NCI-H1105 treated with DMSO at 0.1 percent for 48 hours (cell line): ENCODE data around the gene ZKSCAN3.
"Not testable (repeated sequence)": the region's sequence is repeated elsewhere in the genome, so short reads cannot be mapped to it uniquely, and the experiment has no call there.

Experiments
- DNase-seq: peaks from one replicate; lab custom pipeline; 2025; lab: John Stamatoyannopoulos, UW

Gene ZKSCAN3

DNA sequence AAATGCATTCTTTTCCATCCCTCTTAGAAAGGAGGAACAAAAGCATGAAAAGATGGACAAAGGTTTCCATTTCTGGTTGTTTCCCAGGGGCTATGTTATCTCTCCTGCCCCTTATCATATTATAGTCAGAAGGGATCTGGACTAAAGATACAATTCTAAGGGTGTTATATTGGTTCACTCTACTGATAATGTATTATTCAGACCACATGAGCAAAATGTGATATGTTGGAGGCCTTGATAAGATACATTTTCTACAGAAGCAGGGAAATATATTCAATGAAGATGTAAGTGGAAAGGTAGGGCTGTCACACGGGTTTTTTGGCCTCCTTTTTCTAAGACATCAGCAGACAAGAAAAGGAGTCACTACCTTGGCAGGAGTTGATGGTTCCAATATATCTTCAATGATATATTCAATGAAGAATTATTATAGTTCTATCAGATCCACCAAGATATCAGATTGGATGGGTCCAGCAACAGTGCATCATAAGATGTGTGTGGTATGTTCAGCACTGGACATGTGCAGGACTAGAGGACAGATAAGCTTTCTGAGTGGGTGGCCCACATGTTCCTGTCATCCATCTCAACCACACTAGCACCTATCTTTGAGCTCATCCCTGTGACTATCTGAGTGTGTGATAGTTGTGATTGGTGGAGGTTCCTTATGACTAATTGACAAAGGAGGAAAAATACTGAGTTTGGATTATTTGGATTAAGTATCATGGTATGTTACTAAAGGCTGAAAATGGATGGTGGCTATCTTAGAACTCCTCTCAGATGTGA is 5.7 kb upstream of the ZKSCAN3 start:
- no peak for DNase-seq

DNA sequence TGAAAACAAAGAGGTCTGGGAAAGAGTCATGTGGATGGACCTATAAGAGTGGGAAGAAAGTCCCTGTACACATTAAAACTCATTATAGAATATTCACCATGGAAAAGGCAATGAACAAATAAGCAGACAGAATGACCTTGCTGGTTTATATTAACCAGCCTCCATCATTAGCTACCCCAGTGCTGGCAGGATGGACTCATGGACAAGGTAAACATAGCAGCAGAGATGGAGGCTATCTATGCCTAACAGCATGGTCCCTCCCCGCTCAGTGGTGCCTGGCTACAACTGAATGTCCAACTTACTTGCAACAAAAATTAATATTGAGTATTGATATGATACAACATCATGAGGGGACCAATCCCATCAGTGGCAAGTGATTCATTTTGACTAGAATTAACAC is 4.5 kb upstream of the ZKSCAN3 start:
- DNase-seq = no peak

DNA sequence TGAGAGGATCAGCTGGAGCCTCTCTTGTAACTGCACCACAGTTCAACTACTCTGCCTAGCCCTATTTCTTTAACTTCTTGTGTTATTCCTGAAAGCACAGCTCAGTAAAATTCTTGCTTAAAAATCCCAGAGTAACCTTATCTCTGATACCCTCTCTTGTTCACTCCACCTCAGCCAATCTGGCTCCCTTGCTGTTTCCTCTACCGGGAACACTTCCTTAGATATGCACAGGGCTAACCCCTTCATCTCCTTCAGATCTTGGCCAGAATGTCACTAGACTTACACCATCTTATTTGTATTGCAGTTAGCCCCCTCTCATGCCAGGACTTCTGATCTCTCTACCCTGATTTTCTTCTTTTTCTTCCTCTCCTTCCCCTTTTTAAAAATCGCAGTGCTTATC is 2.6 kb upstream of the ZKSCAN3 start:
- DNase-seq = no peak

DNA sequence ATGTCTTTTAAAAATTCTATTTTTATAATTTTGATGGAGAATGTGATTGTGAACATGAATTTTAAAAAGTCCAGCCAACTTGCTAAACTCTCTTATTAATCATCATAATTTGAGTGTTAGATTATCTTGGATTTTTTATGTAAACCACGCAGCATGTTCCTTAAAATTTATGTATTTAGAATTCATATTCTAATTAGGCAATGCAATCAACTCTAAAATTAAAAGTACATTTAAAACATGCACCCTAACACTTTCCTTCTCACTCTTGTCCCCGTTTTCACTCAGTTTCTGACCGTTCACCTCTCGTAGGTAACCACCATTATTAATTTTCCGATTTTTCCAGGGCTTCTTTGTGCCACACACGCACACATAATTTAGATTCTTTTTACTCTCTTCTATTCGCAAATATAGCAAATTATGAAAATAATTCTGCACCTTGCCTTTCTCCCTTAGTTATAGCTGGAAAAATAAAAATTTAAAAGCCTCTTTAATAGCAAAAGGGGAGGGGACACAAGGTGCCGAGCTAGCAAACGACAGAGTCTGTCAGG is 329 bp upstream of the ZKSCAN3 start:
- DNase-seq = no peak

DNA sequence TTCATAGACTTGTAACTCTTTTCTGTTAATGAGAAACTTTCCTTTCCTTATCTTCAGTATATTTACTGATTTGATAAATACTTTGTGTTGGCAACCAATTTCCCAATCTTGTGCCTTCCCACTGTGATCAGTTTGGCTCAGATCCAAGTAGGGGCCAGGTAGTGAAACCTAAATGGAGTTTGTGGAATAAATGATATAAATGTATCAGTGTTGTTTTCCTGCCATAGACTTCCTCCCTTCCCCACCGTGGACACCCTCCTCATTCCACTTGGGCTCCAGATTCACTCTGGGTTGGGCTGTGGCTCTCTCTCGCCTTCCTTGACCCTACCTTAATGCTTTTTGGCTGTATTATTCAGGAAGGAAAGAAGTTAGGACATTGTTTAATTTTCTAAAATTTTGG is 1.3 kb downstream of the ZKSCAN3 start:
- no peak for DNase-seq

DNA sequence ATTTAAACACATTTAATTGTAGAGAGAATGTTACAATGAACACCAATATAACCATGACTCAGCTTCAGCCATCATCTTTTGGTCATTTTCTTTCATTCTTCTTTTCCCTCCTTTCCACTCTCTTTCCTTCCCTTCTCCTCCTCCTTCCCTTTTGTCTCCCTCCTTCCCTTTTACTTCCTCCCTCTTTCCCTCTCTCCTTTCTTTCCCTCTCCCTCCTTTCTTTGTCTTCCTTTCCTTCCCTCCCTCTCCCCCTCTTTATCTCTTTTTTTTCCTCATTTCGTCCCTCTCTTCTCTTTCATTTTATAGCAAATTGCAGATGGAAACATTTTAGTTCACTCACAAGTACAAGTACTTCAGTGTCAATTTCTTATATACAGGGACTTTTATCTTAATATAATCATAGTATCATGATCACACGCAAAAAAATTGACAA is 1.8 kb downstream of the ZKSCAN3 start:
- DNase-seq = no peak

DNA sequence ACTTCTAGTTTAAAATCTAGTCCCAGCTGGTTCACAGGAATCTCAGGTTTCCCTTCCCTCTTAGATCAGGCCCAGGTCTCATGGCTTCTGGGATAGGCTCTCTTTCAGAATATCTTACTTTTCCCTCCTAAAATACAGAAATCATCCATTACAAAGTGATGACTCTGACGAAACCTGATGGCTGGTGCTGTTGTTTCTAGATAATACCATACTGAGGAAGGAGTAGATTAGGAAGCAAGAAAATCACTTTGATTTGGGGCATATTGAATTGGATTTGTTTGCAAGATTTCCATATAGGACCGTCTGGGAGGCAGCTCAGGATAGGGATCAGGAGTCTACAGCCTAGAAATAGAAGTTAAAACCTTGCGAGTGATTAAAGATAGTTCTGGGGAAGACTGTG is 3.6 kb downstream of the ZKSCAN3 start:
- no peak for DNase-seq

DNA sequence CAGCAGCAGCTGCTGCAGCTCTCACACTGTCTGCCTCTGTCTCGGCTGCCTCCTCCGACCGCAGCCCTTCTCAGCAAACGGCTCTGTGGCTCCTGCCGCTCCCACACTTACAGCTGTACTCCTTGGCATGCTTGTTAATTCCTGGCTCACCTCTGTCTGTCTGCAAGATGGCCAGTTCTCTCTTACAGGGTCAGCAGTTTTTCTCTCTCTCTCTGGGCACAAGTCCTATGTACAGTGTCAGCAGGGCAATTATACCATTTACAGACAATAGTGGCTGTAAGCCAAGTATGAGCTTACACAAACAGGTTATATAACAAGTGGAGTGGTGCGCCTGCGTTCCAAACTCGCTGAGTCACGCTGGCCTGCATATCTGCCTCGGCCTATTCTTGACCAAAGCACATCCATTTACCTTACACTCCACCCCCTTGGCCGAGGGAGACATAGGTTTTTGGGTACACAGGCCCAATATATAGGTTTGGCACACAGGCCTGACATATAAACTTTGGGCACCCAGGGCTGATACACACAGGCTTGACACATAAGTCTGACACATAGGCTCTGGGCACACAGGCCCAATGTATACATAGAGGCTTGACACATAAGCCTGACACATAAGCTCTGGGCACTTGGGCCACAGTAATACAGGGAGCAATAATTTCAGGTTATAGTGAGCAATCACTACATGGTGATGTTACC is 4.4 kb downstream of the ZKSCAN3 start:
- DNase-seq = no peak

DNA sequence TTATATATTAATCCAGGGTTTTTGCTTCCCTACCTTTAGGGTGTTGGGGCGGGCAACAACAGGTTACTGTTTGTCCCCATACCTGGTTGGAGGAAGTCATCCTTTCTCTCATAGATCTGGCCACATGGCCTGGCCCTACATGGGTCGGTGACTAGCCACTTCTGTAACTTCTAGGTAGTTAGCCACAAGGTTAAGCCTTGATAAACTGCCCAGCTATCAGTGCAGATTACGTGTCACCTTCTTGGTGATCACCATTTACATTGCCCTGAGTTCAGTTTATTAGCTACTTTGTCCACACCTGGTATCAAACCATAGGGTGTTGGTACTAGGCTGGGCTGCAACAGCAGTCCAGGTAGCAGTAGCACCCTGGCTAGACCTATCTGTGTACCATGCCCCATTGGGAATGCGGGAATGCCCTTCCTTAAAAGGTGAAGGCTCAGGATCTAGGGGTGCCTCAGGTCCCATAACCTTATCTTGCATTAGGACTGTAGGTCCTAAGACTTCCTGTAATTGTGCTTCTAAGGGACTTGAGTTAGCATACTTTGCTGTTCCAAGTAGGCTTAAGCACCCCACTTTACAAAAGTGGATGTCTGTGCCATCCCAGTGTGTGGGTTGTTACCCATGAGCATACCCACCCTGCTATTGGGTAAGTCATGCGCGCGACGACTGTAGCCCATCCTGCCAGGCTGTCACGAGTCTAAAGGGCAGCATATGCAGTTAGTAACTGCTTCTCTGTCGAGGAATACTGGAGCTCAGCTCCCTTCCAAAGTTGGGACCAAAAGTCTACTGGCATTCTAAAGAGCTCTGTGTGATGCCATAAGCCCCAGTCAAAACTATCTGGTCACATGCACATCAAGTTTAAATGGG is 5.2 kb downstream of the ZKSCAN3 start:
- no peak for DNase-seq

DNA sequence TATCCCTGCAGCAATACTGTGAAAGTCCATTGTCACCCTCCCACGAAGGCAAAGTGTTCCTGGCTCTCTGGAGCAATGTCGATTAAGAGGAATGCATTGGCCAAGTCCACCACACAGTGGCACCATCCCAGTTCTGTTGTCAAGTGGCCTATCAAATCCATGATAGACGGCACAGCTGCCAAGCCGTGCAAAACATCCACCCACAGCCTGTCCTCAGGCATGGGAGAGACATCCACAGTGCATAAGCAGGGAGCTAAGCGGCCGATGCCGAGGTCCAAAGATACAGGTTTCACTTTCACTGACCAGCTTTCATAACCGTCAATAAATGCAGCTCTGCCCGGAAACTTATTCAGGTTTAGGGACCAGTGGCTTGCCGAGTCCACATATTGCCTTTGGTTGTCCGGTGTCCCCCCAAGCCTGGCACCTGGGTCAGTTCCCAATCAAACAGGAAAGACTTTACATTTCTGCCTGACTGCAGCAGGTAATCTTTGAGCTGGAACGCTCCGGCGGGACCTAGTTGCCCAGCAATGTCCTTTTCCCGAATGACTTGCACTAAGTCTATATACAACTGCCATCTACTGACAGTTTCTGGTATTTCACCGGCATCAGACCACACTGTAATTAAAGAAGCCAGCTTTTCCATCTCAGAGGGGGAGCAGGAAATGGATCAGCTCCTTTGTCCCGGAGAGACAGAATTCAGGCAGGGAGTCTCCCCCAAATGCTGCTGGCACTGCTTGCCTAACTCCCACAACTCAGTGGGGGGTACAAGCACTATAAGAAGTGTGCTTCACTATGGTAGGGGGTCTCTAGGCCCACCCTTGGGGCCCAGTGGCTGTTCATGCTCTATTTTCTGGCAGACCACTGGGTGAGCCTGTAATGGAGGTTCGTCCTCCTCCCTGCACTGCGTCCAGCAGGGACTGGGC is 6.3 kb downstream of the ZKSCAN3 start:
- DNase-seq = peak; percentile 81

DNA sequence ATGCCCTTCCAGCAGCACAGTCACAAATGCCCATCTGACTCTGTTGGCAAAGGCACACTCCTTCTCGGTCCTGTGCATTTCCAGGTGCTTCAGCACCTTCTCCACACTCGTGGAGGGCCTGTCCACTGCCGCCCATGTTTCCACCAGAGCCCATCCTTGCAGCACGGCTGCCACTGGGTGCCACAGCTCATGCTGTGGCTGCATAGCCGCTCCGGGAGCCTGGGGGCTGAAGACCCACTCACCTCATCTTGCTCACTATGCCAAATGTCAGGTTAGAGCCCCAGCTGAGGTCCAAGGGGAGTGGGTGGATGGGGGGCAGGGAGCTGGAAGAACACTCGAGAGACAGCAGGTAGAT is 6.9 kb downstream of the ZKSCAN3 start:
- no peak for DNase-seq

DNA sequence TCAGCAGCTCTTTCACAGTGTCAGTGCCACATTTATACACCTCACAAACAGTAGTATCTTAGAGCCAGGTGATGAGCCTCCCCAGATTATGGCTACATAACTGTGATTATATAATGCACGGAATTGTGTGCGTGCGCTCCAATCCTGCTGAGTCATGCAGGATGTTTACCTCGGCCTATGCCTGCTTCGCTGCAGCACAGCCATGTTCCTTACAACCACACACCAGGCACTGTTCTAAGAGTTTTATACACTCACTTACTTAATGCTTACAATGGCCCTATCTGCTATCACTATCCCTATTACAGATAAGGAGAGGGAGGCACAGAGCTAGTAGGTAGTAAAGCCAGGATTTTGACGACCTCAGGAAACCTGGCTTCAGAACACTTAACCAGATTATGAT is 7.3 kb downstream of the ZKSCAN3 start:
- no peak for DNase-seq

DNA sequence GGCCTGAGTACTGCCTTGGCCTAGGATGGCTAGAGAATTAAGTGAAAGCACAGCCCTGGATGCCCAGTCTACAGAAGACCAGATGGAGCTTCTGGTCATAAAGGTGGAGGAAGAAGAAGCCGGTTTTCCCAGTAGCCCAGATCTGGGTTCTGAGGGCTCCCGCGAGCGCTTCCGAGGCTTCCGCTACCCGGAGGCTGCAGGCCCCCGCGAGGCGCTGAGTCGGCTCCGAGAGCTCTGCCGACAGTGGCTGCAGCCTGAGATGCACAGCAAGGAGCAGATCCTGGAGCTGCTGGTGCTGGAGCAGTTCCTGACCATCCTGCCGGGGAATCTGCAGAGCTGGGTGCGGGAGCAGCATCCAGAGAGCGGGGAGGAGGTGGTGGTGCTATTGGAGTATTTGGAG is 9.8 kb downstream of the ZKSCAN3 start:
- not testable (repeated sequence) for DNase-seq

DNA sequence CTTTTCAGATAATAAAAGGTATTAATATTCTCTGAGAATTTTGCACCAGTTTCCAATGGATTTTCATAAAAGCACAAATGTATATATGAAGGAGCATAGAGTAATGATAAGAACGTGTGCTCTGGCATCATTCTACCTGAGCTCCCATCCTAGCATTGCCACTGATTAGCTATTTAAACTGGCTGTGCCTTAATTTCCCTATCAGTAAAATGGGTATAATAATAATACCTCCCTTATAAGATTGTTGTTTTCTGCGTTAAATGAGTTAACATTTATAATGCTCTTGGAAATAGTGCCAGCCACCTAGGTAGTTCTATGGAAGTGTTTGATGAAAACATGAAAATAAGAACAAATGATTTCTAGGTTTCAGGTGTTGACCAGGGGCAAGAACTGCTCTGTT is 11.2 kb downstream of the ZKSCAN3 start:
- no peak for DNase-seq

DNA sequence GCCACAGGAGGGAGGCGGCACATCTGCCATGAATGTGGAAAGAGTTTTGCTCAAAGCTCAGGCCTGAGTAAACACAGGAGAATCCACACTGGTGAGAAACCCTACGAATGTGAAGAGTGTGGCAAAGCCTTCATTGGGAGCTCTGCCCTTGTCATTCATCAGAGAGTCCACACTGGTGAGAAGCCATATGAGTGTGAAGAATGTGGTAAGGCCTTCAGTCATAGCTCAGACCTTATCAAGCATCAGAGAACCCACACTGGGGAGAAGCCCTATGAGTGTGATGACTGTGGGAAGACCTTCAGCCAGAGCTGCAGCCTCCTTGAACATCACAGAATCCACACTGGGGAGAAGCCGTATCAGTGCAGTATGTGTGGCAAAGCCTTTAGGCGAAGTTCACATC is 15.8 kb downstream of the ZKSCAN3 start:
- DNase-seq = not testable (repeated sequence)

DNA sequence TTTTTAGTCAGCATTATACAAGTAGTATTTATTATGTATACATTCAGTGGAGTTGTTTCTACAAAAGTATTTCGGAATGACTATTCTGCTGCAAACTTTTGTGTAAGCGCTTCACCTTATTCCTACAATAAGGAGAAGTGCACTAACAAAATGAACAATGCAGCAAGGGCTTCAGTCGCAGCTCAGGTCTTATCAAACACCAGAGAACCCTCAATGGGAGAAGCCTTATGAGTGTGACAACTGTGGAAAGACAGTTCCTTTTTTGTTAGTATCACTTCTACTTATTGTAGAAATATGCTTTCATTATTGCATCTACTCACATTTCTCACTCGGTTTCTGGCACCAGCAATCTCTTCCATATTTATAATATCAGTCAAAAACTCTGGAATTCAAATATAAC is 18.8 kb downstream of the ZKSCAN3 start:
- DNase-seq = no peak

DNA sequence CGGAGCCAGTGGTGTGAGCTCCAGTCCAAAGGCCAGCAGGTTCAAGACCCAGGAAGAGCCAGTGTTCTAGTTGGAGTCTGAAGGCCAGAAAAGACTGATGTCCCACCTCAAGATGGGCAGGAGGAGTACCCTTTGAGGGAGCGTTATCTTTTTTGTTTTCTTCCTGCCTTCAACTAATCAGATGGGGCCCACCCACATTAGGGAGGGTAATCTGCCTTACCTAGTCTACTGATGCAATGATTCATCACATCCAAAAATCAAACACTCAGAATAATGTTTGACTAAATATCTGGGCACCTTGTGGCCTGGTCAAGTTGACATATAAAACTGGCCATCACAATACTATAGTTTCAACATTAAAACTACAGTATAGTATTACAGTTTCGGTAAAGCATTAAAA is 19.7 kb downstream of the ZKSCAN3 start:
- DNase-seq = no peak

DNA sequence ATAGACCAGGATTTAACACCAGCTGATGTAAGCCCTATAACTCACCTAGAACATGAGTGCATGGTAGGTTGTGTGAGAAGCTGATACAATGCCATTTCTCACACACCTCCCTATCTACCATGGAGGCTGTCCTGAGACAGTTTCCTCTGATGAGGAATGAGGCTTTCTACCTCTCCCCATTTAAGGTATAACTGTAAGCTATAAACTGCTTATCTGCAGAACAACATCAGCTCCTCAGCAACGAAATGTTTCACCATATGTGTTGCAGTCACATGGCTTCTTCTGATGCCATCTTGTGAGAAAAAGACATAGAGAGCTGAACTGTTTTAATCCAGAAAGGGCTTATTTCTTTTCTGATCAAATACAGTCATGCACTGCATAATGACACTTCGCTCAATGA is 20.7 kb downstream of the ZKSCAN3 start:
- no peak for DNase-seq

DNA sequence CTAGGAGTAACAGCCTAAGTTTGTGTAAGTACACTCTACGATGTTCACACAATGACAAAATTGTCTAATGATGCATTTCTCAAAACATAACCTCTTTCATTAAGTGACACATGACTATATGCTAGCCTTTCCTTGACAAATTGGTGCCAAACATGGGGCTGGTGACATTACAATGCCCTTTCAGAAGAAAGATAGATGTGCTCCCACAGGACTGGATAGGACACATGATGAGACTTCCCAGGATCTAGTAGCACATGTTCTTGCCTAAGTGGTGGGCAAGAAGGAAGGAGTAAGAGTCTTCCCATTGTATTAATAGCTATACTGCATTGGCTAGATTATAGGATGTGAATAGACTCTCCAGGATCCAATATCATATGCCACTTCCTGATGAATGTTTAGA is 21.5 kb downstream of the ZKSCAN3 start:
- DNase-seq = no peak

DNA sequence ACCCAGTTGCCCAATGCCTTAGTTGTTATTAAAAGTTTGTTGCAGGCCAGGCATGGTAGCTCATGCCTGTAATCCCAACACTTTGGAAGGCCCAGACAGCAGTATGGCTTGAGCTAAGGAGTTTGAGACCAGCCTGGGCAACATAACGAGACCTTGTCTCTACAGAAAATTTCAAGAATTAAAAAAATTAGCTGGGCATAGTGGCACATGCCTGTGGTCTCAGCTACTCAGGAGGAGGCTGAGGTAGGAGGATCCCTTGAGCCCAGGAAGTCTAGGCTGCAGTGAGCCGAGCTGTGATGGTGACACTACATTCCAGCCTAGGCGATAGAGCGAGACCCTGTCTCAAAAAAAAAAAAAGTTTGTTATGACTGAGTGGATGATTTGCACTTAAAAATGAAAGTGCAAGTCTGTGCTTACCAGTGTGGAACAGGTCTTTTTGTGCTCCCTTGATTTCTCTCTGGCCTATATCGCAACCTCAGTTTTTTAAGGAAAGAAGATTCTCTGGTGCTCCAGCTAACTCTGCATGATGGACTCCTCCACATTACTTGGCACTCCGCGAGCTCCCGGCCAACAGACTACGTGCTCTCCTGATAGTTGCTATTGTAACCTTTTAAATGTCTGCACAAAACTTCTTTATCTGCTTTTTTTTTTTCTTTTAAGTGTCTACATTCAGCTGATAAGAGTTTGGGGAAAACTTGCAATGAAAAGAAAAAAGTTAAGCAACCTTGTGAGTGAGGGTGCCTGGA is 22.1 kb downstream of the ZKSCAN3 start:
- DNase-seq = no peak

DNA sequence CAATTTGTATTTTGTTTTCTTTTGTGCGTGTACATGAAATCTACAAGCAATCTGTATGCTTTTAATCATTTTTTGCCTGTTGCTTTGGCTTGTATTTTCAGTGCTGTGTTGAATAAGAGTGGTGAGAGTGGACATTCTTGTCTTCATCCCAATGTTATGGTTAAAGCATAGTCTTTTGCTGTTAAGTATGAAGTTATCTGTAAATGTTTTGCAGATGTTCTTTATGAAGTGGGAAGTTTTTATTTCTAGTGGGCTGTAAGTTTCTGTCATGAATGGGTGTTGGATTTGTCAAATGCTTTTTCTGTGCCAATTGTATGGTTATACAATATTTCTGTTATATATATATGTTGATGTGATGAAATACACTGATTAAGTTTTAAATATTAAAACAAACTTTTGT is 24.2 kb downstream of the ZKSCAN3 start:
- DNase-seq = no peak
